K562 (cell line): Measurements from ENCODE around the gene PPP2R3B. TPM values are rescaled to one million over a fixed set of nuclear protein-coding genes. Genes with fewer than 3 reads are reported as not detected.

Experiments
- ATF7 ChIP-seq: fragments of 450-650 bp; IDR thresholded peaks from 2 replicates; pipeline ENCODE4 v1.7.1; 2014; ENCODE audit warnings: mild to moderate bottlenecking, moderate library complexity
- BHLHE40 ChIP-seq: IDR thresholded peaks from 2 replicates; pipeline ENCODE4 v1.6.1; 2011; ENCODE audit warnings: low read length, improper control_type of control experiment
- ERF ChIP-seq: fragments of 450-650 bp; formaldehyde crosslinking; IDR thresholded peaks from 2 replicates; pipeline ENCODE4 v1.4.0; 2020; ENCODE audit warnings: mild to moderate bottlenecking, mixed read lengths
- FOS ChIP-seq: IDR thresholded peaks from 3 replicates; pipeline ENCODE4 v1.6.1; 2011; ENCODE audit not compliant: insufficient read length; ENCODE audit errors: extremely low read depth
- HNRNPH1 ChIP-seq: fragments of 200-400 bp; formaldehyde crosslinking; optimal IDR thresholded peaks from 2 replicates; pipeline ENCODE3; 2017; ENCODE audit warnings: low read depth, mild to moderate bottlenecking, low read length, moderate library complexity
- ILK ChIP-seq: fragments of 450-650 bp; IDR thresholded peaks from 2 replicates; pipeline ENCODE4 v1.6.1; 2016; ENCODE audit warnings: missing genetic modification characterization, low read depth, mild to moderate bottlenecking, missing compliant biosample characterization, moderate library complexity, borderline replicate concordance
- MAFF ChIP-seq: IDR thresholded peaks from 2 replicates; pipeline ENCODE4 v1.6.1; 2012; ENCODE audit warnings: low read length, improper control_type of control experiment
- MEIS2 ChIP-seq: fragments of 450-650 bp; IDR thresholded peaks from 2 replicates; pipeline ENCODE4 v1.6.1; 2014; ENCODE audit warnings: mild to moderate bottlenecking; ENCODE audit not compliant: partially characterized antibody
- SREBF2 ChIP-seq: sonication (generic); formaldehyde crosslinking; IDR thresholded peaks from 2 replicates; pipeline ENCODE4 v1.4.0; 2020; ENCODE audit warnings: mild to moderate bottlenecking, missing genetic modification reagents
- SRF ChIP-seq, 2 experiments: fragments of 250-450, 450-650 bp in 1 of 2; sonication (Bioruptor Pico) in 1 of 2; sonication (generic) in 1 of 2; formaldehyde crosslinking; IDR thresholded peaks; 2 replicates each; pipeline versions ENCODE4 v1.5.0 to v1.5.1; 2020 to 2022; ENCODE audit warnings: mild to moderate bottlenecking in 1 of 2, missing genetic modification reagents in 1 of 2
- SRSF9 ChIP-seq: fragments of 200-400 bp; formaldehyde crosslinking; IDR thresholded peaks from 2 replicates; pipeline ENCODE4 v1.6.1; 2017; ENCODE audit warnings: low read depth, low read length, borderline replicate concordance
- ZBTB17 ChIP-seq: fragments of 450-650 bp; formaldehyde crosslinking; IDR thresholded peaks from 2 replicates; pipeline ENCODE4 v1.4.0; 2020; ENCODE audit warnings: mild to moderate bottlenecking
- ZBTB40 ChIP-seq, 2 experiments: fragments of 450-650 bp in 1 of 2; sonication (generic) in 1 of 2; formaldehyde crosslinking in 1 of 2; IDR thresholded peaks; 2 replicates each; pipeline versions ENCODE4 v1.7.1 to v1.9.0; 2016 to 2022; ENCODE audit warnings: inconsistent platforms in 1 of 2, mild to moderate bottlenecking in 1 of 2, missing genetic modification reagents in 1 of 2
- ZNF133 ChIP-seq: fragments of 250-450 bp; sonication (Bioruptor Pico); IDR thresholded peaks from 2 replicates; pipeline ENCODE4 v1.4.0; 2020; ENCODE audit warnings: mild to moderate bottlenecking
- ZNF23 ChIP-seq: fragments of 250-450 bp; sonication (Bioruptor Pico); IDR thresholded peaks from 2 replicates; pipeline ENCODE4 v1.4.0; 2020; ENCODE audit warnings: mild to moderate bottlenecking
- ZNF274 ChIP-seq: IDR thresholded peaks from 2 replicates; pipeline ENCODE4 v1.6.1; 2011; ENCODE audit warnings: low read depth, mild to moderate bottlenecking, low read length, moderate library complexity, borderline replicate concordance
- ZNF324 ChIP-seq: fragments of 250-450 bp; sonication (Bioruptor Pico); IDR thresholded peaks from 2 replicates; pipeline ENCODE4 v1.4.0; 2020; ENCODE audit warnings: mild to moderate bottlenecking
- polyA plus RNA-seq, 8 experiments: library from polyadenylated mRNA; depleted of rRNA in 4 of 8; stranded (reverse) in 5 of 8; unstranded in 3 of 8; fragments of >200 nt; fragmentation: Nextera tagmentation in 2 of 8; fragmentation: Illumina TruSeq in 1 of 8; extraction: Ambion mirVana in 2 of 8; extraction: Trizol in 1 of 8; gene quantifications; 2 replicates each; pipeline versions ENCODE4 v1.2.1 to v1.2.3, GENCODE V29; 2011 to 2014; ENCODE audit warnings: inconsistent platforms in 1 of 8, missing spikeins in 1 of 8
- total RNA-seq, 7 experiments: library from RNA; depleted of rRNA in 6 of 7; stranded (reverse); fragments of >200 nt in 6 of 7; fragmentation: Illumina TruSeq in 2 of 7; extraction: Trizol in 2 of 7; gene quantifications; 2 replicates each; pipeline versions ENCODE4 v1.2.1 to v1.2.3, GENCODE V29; 2011 to 2021; ENCODE audit warnings: low replicate concordance in 1 of 7
- TF ChIP-seq, protein P1 (sequence below): fragments of 450-650 bp; formaldehyde crosslinking; IDR thresholded peaks from 2 replicates; pipeline ENCODE4 v1.4.0; 2020; ENCODE audit warnings: mild to moderate bottlenecking, moderate library complexity

PPP2R3B gene
- total and polyA plus RNA-seq, 9 of the 15 experiments (the other 6 are each of a cell fraction or from before 2014, with no cell fraction given), result 0.04 to 18.2 (median 8.2) TPM; not detected in 1

- no peak for TF ChIP-seq ZBTB40 (IDR thresholded peaks at IDR 0.05)
- TF ChIP-seq ZBTB40 (CRISPR knock-in tag; IDR thresholded peaks at IDR 0.05), result no peak
- no peak for TF ChIP-seq FOS
- TF ChIP-seq ATF7, result peak; percentile 92
- no peak for TF ChIP-seq HNRNPH1
- TF ChIP-seq ZNF324 (CRISPR knock-in tag), result no peak
- no peak for TF ChIP-seq ZNF23
- no peak for TF ChIP-seq MAFF
- no peak for TF ChIP-seq ERF (CRISPR knock-in tag)
- peak; percentile 31; the same call in 1 of the 2 replicates for TF ChIP-seq BHLHE40
- no peak for TF ChIP-seq ZBTB17 (CRISPR knock-in tag)
- no peak for TF ChIP-seq SREBF2
- no peak for TF ChIP-seq ZNF133 (CRISPR knock-in tag)
- TF ChIP-seq SRSF9, result no peak
- peak in 1 of 2 experiments; percentile 38; a peak in 1 of 4 replicates for TF ChIP-seq SRF (CRISPR knock-in tag; IDR thresholded peaks at IDR 0.05)
- TF ChIP-seq MEIS2, result peak; percentile 97
- TF ChIP-seq, protein P1, sequence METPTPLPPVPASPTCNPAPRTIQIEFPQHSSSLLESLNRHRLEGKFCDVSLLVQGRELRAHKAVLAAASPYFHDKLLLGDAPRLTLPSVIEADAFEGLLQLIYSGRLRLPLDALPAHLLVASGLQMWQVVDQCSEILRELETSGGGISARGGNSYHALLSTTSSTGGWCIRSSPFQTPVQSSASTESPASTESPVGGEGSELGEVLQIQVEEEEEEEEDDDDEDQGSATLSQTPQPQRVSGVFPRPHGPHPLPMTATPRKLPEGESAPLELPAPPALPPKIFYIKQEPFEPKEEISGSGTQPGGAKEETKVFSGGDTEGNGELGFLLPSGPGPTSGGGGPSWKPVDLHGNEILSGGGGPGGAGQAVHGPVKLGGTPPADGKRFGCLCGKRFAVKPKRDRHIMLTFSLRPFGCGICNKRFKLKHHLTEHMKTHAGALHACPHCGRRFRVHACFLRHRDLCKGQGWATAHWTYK, result no peak
- TF ChIP-seq ZNF274, result no peak
- no peak for TF ChIP-seq ILK (tag)
Observed at GRCh38 chrX:386768-387575, at the start of gene PPP2R3B (continued).
